HepG2 (cell line): Measurements from ENCODE around the gene OTUD7B. TPM values are rescaled to one million over a fixed set of nuclear protein-coding genes. Genes with fewer than 3 reads are reported as not detected.

Source experiments
- ADNP ChIP-seq: sonication (generic); formaldehyde crosslinking; IDR thresholded peaks from 2 replicates; pipeline ENCODE4 v1.4.0; 2020; ENCODE audit warnings: missing genetic modification reagents
- BORCS8-MEF2B ChIP-seq: sonication (generic); formaldehyde crosslinking; IDR thresholded peaks from 2 replicates; pipeline ENCODE4 v1.8.0; 2022; ENCODE audit warnings: mild to moderate bottlenecking, missing genetic modification reagents
- EZH2 ChIP-seq: conservative IDR thresholded peaks from 2 replicates; pipeline ENCODE4 v1.6.1; 2012; ENCODE audit warnings: mild to moderate bottlenecking, low read depth, low read length, moderate library complexity
- GABPA ChIP-seq, 2 experiments: IDR thresholded peaks; 2 replicates each; pipeline ENCODE4 v1.6.1; 2011 to 2016; ENCODE audit warnings: low read depth in 2 of 2, low read length in 1 of 2, missing biosample characterization in 1 of 2, missing genetic modification characterization in 1 of 2
- KLF11 ChIP-seq: IDR thresholded peaks from 2 replicates; pipeline ENCODE4 v1.6.1; 2016; ENCODE audit warnings: missing compliant biosample characterization
- MIER3 ChIP-seq: IDR thresholded peaks from 2 replicates; pipeline ENCODE4 v1.6.1; 2016; ENCODE audit warnings: missing compliant biosample characterization, borderline replicate concordance
- MLXIP ChIP-seq: sonication (generic); formaldehyde crosslinking; IDR thresholded peaks from 2 replicates; pipeline ENCODE4 v1.9.0; 2021; ENCODE audit warnings: missing genetic modification reagents, borderline replicate concordance
- MTA1 ChIP-seq: sonication (generic); formaldehyde crosslinking; IDR thresholded peaks from 2 replicates; pipeline ENCODE4 v1.4.0; 2020; ENCODE audit warnings: missing genetic modification reagents, mild to moderate bottlenecking, borderline replicate concordance
- NR0B2 ChIP-seq: sonication (generic); formaldehyde crosslinking; IDR thresholded peaks from 2 replicates; pipeline ENCODE4 v1.4.0; 2020; ENCODE audit warnings: mild to moderate bottlenecking, missing genetic modification reagents
- PRMT3 ChIP-seq: sonication (generic); formaldehyde crosslinking; IDR thresholded peaks from 2 replicates; pipeline ENCODE4 v1.8.1; 2022; ENCODE audit warnings: low read depth, mild to moderate bottlenecking, moderate library complexity, missing genetic modification reagents, borderline replicate concordance
- XBP1 ChIP-seq: sonication (generic); formaldehyde crosslinking; IDR thresholded peaks from 2 replicates; pipeline ENCODE4 v1.5.0; 2020; ENCODE audit warnings: missing genetic modification reagents
- XRCC5 ChIP-seq: fragments of 200-400 bp; formaldehyde crosslinking; optimal IDR thresholded peaks from 2 replicates; pipeline ENCODE3; 2017; ENCODE audit warnings: mild to moderate bottlenecking, low read length
- ZBTB20 ChIP-seq: sonication (generic); formaldehyde crosslinking; IDR thresholded peaks from 2 replicates; pipeline ENCODE4 v1.8.1; 2023; ENCODE audit warnings: missing genetic modification reagents, low read depth, mild to moderate bottlenecking, borderline replicate concordance
- ZBTB7A ChIP-seq: sonication (generic); formaldehyde crosslinking; IDR thresholded peaks from 2 replicates; pipeline ENCODE4 v1.8.0; 2022; ENCODE audit warnings: mild to moderate bottlenecking, missing genetic modification reagents
- ZC3H13 ChIP-seq: sonication (generic); formaldehyde crosslinking; IDR thresholded peaks from 2 replicates; pipeline ENCODE4 v1.8.1; 2023; ENCODE audit warnings: mild to moderate bottlenecking, missing genetic modification reagents, moderate library complexity
- ZFP91 ChIP-seq: sonication (generic); formaldehyde crosslinking; IDR thresholded peaks from 2 replicates; pipeline ENCODE4 v1.9.0; 2022; ENCODE audit warnings: missing genetic modification reagents, mild to moderate bottlenecking, borderline replicate concordance
- ZNF234 ChIP-seq: sonication (generic); formaldehyde crosslinking; conservative IDR thresholded peaks from 2 replicates; pipeline ENCODE4 v1.5.1; 2020; ENCODE audit warnings: mild to moderate bottlenecking, missing genetic modification reagents
- ZNF557 ChIP-seq: sonication (generic); formaldehyde crosslinking; IDR thresholded peaks from 2 replicates; pipeline ENCODE4 v1.4.0; 2020; ENCODE audit warnings: missing genetic modification reagents
- ZNF567 ChIP-seq: sonication (generic); formaldehyde crosslinking; IDR thresholded peaks from 2 replicates; pipeline ENCODE4 v1.8.1; 2023; ENCODE audit warnings: mild to moderate bottlenecking, missing genetic modification reagents, borderline replicate concordance
- ZNF577 ChIP-seq: sonication (generic); formaldehyde crosslinking; IDR thresholded peaks from 2 replicates; pipeline ENCODE4 v1.4.0; 2020; ENCODE audit warnings: mild to moderate bottlenecking, low read depth, missing genetic modification reagents, borderline replicate concordance
- ZNF616 ChIP-seq: sonication (generic); formaldehyde crosslinking; IDR thresholded peaks from 2 replicates; pipeline ENCODE4 v1.5.0; 2020; ENCODE audit warnings: low read depth, mild to moderate bottlenecking, missing genetic modification reagents
- ZNF674 ChIP-seq: sonication (generic); formaldehyde crosslinking; IDR thresholded peaks from 2 replicates; pipeline ENCODE4 v1.5.0; 2020; ENCODE audit warnings: low read depth, mild to moderate bottlenecking, missing genetic modification reagents
- polyA plus RNA-seq, 8 experiments: library from polyadenylated mRNA; depleted of rRNA in 3 of 8; stranded (reverse) in 7 of 8; unstranded in 1 of 8; fragments of >200 nt; fragmentation: Illumina TruSeq in 4 of 8; extraction: Trizol in 4 of 8; gene quantifications; 2 replicates each; pipeline versions ENCODE4 v1.2.1 to v1.2.3, GENCODE V29; 2011 to 2016; ENCODE audit warnings: low read depth in 4 of 8, missing spikeins in 1 of 8, mixed read lengths in 1 of 8; ENCODE audit not compliant: insufficient read depth in 1 of 8
- total RNA-seq, 5 experiments: library from RNA; depleted of rRNA; stranded (reverse); fragments of >200 nt; fragmentation: Illumina TruSeq; extraction: Trizol; gene quantifications; 2 replicates each; pipeline ENCODE4 v1.2.3, GENCODE V29; 2016; ENCODE audit warnings: low read depth in 1 of 5
- TF ChIP-seq, protein P1 (sequence below): sonication (generic); formaldehyde crosslinking; IDR thresholded peaks from 2 replicates; pipeline ENCODE4 v1.8.1; 2023; ENCODE audit warnings: missing genetic modification reagents, mild to moderate bottlenecking, borderline replicate concordance
- TF ChIP-seq, protein P2 (sequence below): sonication (generic); formaldehyde crosslinking; IDR thresholded peaks from 2 replicates; pipeline ENCODE4 v1.8.1; 2023; ENCODE audit warnings: mild to moderate bottlenecking, inconsistent platforms, moderate library complexity, missing genetic modification reagents, borderline replicate concordance

Gene OTUD7B
- total and polyA plus RNA-seq, 2 of the 13 experiments (the other 11 are each of a cell fraction or from before 2014, with no cell fraction given): 5.1 to 11.2 TPM

- TF ChIP-seq GABPA (IDR thresholded peaks at IDR 0.05; ENCODE audit: low read depth, low read length) (no peak), GABPA (CRISPR knock-in tag; IDR thresholded peaks at IDR 0.05; ENCODE audit: low read depth) (no peak), BORCS8-MEF2B (CRISPR knock-in tag) (no peak), MTA1 (no peak), ZNF577 (no peak), MLXIP (CRISPR knock-in tag) (no peak), ADNP (CRISPR knock-in tag) (no peak), ZNF557 (CRISPR knock-in tag) (no peak), XBP1 (no peak), ZNF616 (CRISPR knock-in tag) (no peak), XRCC5 (no peak), MIER3 (no peak), ZC3H13 (CRISPR knock-in tag) (no peak), ZBTB20 (CRISPR knock-in tag) (no peak), EZH2 (no peak), ZNF234 (CRISPR knock-in tag) (no peak; the same call in 1 of the 2 replicates), PRMT3 (CRISPR knock-in tag) (no peak), ZBTB7A (CRISPR knock-in tag) (no peak), ZFP91 (CRISPR knock-in tag) (peak; percentile 45; the same call in 1 of the 2 replicates), KLF11 (CRISPR knock-in tag) (no peak), ZNF567 (CRISPR knock-in tag) (no peak), ZNF674 (no peak), NR0B2 (CRISPR knock-in tag) (no peak)
- TF ChIP-seq, protein P1, sequence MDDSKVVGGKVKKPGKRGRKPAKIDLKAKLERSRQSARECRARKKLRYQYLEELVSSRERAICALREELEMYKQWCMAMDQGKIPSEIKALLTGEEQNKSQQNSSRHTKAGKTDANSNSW: no peak
- TF ChIP-seq, protein P2, sequence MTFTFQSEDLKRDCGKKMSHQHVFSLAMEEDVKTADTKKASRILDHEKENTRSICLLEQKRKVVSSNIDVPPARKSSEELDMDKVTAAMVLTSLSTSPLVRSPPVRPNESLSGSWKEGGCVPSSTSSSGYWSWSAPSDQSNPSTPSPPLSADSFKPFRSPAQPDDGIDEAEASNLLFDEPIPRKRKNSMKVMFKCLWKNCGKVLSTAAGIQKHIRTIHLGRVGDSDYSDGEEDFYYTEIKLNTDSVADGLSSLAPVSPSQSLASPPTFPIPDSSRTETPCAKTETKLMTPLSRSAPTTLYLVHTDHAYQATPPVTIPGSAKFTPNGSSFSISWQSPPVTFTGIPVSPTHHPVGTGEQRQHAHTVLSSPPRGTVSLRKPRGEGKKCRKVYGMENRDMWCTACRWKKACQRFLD (CRISPR knock-in tag): no peak
Measured at GRCh38 chr1:149888247-149888998, 122.1 kb downstream of the OTUD7B start (continued).
